Choroid plexus epithelial cell (primary cell): ENCODE data around the gene ADGRL3.

ENCODE experiments used
- DNase-seq: peaks from one replicate; pipeline ENCODE4 v3.0.0-alpha.2; 2010; ENCODE audit warnings: low read depth
- H3K4me3 ChIP-seq: 2 replicates; pipeline ENCODE4 v1.5.1; 2011; ENCODE audit warnings: low read depth, mild to moderate bottlenecking, control low read depth, low read length, moderate library complexity
- CTCF ChIP-seq: conservative IDR thresholded peaks from 2 replicates; pipeline ENCODE4 v1.5.1; 2011; ENCODE audit warnings: low read depth, mild to moderate bottlenecking, control low read depth, inconsistent platforms, low read length, moderate library complexity

Gene ADGRL3

GRCh38 chr4:61293707-61294400, 93.7 kb downstream of the ADGRL3 start:
- no peak for TF ChIP-seq CTCF
- no peak for DNase-seq
- no peak overlapping the region for H3K4me3 ChIP-seq

GRCh38 chr4:61294936-61295335, 94.8 kb downstream of the ADGRL3 start:
- no peak for TF ChIP-seq CTCF
- DNase-seq, result no peak
- no peak overlapping the region for H3K4me3 ChIP-seq

- no peak for DNase-seq
- TF ChIP-seq CTCF, result no peak
- H3K4me3 ChIP-seq, result no peak overlapping the region
Observed at GRCh38 chr4:61296144-61296543, 96.0 kb downstream of the ADGRL3 start.

DNA sequence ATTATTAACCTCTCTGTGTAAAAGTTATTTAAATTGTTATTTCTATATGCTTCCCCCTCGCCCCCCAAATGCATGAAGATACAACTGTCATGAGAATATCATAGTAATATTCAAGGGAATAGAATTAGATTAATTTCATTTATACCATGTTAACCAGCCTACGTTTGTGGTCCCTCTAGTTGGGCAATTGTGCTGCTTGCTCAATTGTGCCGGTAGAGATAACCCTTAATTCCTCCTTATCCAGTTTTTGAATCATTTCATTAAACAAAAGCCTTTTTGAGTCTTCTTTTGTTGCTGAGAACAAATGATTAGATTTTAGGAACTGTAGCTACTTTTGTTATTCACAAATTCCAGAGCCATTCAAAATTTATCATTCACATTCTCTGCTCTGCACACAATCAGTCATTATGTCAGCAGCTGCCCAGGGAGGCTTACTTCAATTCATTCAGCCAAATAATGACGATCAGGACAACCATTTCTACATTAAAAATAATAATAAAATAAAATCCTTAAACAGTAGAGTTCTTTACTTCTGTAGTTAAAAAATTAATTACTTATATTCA, 98.1 kb downstream of the ADGRL3 start:
- no peak for DNase-seq
- TF ChIP-seq CTCF, result no peak
- H3K4me3 ChIP-seq, result no peak overlapping the region

DNA sequence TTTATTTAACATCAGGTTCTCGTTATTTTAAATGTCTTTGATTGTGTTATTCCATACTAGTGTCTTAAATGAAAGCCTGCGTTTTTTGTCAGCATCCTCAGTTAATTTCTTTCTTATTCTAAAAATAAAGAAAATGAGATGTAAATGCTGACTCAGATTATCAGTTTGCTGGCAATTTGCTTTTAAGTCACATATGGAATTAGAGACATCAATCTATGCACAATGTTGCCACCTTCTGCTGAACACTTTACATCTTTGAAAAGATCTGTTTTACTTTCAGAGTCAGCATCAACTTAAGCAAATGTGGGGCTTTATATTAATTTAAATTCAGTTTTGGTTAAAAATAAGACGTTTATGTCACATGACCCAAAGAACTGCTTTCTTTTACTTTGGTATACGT, 99.2 kb downstream of the ADGRL3 start:
- DNase-seq, result no peak
- TF ChIP-seq CTCF, result no peak
- no peak overlapping the region for H3K4me3 ChIP-seq

DNA sequence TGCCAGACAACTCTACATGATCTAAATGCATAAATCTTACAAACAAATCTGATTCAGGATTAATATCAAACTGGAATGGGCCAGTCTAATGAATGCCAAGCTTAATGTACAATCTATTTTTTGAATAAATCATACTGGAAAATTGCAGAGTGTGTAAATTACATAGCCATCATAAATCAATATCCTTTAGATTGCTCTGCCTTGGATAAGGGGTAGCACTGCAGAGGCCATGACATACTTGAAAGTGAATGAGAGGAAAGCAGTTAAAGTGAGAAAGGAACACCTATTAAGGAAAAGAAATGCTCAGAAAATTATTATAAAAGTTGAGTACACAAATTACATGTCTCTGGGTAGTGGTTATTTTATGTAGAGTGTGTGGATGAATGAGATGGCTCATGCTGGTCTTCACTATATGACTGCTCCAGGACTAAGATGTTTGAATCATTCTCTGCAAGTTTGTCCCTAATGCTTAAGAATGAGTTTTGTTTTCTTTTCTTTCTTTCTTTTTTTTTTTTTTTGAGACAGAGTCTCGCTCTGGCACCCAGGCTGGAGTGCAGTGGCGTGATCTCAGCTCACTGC, 100.2 kb downstream of the ADGRL3 start:
- no peak for DNase-seq
- no peak overlapping the region for H3K4me3 ChIP-seq
- no peak for TF ChIP-seq CTCF

DNA sequence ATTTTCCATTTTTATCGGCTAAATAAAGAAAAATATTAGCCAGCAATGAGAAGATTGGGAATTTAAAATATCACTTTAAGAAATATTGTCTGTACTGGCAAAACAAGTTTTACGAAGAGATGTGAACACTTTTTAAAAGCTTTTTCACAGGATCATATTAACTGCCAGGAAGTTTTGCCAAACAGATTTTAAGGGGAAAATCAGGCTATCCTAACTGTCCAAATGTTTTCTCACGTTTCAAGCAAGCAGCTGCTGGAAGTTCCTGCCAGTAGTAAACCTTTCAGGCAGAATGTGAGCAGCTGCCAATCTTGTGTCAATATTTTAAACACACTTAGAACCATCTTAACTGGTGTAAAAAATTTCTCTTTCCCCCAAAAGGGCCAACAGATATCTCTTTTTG, 101.1 kb downstream of the ADGRL3 start:
- no peak for DNase-seq
- no peak for TF ChIP-seq CTCF
- H3K4me3 ChIP-seq, result no peak overlapping the region
